CD4-positive, alpha-beta T cell treated with Interleukin-15 for 4 hours (primary cell): ENCODE results near the gene CHIC1.
"Not testable (repeated sequence)": the region's sequence is repeated elsewhere in the genome, so short reads cannot be mapped to it uniquely, and the experiment has no call there.

ENCODE experiments used
- DNase-seq: peaks from one replicate; pipeline ENCODE4 v3.0.0-alpha.2; 2020; ENCODE audit warnings: low spot score

Gene CHIC1

DNA sequence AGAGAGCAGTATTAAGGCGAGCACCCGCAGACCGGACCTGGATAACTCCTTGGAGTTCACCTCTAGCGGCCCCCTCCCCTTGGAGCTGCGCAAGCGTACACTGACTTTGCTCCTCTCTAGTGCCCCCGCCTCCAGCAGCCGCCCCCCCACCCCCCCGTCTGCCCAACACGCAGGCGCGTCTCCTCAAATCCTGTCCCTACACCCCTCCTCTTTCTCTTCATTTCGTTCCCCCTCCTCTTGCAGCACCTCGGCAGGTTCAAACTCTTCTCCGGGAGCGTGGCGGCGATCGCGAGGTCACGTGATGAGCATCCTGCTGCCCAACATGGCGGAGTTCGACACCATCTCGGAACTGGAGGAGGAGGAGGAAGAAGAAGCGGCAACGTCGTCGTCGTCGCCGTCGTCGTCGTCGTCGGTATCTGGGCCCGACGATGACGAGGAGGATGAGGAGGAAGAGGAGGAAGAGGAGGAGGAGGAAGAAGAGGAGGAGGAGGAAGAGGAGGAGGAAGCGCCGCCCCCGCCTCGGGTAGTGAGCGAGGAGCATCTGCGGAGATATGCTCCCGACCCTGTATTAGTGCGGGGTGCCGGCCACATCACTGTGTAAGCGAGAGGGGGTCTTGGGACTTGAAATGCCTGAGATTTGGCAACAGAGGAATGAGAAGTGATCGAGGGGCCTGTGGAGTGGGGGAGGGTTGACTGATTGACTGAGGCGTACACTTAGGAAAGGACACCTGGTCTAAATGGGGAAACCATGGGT lies at the start of gene CHIC1:
Gene CHIC1 (plus strand): TSS at position 214 of the 754 bp plus-strand sequence. CDS start 88 bp downstream, at position 302.
- peak; percentile 72 for DNase-seq

DNA sequence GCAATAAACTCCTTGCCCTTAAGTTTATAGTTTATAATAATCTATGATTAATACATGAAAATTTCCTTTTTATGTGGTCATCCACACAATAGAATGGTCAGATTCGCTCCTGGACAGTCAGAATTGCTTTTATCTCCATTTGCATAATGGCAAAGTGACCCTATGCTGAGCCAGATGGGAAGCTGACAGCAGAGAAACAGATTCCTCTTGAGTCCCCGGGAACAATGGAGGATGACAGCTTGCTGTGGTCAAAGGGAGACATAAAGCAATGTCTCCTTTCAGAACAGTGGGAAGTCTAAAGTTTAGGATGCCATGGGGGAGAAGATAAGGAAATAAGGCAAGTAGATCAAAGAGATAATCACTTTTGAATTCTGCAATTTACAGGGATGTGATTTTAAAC lies 40.2 kb upstream of the CHIC1 start:
- not testable (repeated sequence) for DNase-seq

DNA sequence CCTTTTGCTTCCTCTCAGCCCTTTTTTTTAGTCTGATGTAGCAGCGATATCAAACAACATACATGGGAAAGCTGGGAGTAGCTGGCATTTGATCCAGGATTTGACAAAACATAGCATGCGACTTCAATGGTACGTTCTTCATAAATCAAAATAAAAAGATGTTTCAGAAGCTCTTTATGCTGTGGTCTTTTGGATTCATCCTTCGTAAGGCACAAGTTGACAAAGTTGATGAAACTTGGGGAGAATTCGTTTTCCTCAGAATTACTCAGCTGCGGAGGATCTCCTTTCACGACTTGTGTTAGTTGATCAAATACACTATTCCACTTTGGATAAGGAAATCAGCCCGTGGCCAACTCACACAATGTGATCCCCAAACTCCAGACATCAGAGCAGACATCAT lies 38.1 kb upstream of the CHIC1 start:
- no peak for DNase-seq

DNA sequence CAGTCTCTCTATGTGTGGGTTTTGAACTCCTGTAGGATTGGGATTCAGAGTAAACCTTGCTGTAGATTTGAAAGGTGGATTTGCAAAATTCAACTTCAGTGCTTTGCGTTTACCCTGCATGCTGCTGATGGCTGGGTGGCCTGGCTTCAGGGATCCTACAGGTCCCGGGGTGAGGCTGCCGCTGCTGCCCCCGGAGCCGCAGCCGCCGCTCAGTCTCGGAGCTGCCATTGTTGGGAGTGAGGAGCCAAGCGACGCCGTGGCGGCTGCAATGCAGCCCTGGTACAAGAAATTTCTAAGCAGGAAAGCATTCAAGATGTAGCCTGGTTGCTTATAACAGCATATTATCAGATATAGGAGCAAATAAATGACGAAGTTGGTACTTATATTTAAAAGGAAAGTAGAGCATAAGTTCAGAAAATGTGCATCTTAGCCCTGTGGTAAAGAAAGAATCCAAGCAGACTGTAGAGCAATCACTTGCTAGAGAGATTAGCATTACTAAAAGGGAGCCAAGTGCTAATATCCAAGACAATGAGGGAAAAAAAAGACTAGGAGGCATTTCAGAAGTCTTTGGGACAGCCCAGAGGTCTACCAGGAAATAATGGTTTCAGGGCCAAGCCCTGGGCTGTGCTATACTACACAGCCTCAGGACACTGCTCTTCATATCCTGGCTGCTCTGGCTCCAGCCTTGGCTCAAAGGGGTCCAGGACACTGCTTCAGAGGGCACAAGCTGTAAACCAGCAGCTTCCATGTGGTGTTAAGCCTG lies 36.9 kb upstream of the CHIC1 start:
- no peak for DNase-seq

DNA sequence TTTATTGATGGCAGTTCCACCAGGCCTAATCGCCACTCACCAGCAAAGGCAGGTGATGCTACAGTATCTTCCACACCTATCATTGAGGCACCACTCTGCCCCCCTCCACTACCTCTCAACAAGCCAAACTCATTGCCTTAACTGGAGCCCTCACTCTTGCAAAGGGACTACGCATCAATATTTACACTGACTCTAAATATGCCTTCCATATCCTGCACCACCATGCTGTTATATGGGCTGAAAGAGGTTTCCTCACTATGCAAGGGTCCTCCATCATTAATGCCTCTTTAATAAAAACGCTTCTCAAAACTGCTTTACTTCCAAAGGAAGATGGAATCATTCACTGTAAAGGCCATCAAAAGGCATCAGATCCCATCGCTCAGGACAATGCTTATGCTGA lies 31.3 kb upstream of the CHIC1 start:
- DNase-seq, result not testable (repeated sequence)

DNA sequence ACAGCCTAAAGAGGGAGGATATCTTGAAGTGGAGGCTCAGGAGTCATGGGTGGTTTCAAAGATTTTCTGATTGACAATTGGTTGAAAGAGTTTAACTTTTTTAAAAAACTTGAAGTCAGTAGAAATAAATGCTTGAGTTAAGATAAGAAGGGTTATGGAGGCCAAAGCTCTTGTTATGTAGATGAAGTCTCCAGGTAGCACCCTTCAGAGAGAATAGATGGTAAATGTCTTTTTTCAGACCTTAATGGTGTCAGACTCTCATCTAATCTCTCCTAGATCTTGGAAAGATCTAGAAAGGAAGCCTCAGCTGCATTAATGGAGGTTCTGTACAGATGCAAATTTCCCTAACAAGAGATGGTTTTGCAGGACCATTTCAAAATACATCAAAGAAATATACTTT lies 6.8 kb upstream of the CHIC1 start:
- DNase-seq, result no peak

DNA sequence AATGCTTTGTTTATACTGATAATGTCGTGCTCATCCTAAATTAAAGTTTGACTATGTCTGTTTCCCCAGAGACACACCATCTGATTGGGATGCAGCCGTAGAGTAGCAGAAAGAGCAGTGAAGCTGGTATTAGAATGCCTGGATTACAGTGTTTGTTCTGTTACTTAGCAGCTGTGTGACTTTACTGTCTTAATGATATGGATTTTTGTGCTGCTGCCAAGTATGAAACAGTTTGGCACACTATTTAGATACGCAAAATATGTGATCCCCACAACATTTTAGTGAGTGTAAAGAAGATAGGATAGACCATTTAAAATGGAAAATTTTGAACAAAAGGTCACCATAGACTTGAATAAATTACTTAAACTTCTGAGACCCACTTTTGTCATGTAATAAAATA lies 1.2 kb upstream of the CHIC1 start:
- no peak for DNase-seq

DNA sequence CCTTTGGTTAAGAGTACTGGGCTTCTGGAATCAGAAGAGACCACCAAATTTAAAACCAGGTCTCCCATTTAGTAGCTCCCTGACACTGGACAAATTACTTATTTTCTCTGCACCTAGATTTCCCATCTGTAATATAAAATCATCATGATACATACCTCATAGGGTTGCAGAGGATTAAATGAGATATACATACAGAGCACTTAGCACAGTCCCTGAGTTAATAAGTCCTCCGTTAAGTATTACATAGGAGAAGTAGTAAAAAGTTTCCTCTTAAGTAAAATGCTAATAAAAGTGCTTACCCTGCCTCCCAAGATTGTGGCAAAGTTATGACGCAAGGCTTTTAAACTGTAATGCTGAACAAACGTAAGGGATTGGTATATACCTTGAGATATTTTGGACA lies 539 bp upstream of the CHIC1 start:
- DNase-seq, result no peak

DNA sequence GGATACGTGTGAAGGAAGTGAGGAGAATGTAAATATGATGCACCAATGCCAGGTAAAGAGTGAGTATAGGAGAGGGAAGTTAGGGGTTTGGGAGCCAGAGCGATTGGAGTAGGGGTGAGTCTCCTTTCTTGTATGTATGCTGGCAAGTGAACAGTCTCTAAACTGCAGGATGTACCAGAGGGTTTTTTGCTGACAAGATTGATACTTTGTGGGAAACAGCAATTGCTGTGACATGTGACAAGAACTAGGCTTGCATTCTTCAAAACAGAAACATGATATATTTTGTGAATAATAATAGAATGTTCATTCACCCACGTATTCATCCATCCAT lies 706 bp downstream of the CHIC1 start:
- peak; percentile 7 for DNase-seq

DNA sequence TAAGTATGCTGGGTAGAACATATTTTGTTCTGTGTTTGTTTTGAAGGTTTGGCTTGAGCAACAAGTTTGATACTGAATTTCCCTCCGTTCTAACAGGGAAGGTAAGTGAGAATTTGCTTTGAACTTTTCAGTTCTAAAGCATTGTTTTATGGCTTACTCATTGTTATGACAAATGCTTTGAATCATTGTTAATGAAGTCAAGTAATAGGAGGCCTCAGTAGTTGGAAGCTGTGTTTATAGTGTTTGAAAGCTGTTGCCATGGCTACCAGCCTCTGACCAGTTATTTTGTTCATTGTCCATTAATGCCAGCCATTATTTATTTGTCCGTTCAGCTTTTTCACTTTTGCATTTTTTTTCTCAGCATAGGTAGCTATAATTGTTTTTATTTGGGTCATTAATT lies 14.4 kb downstream of the CHIC1 start:
- no peak for DNase-seq

DNA sequence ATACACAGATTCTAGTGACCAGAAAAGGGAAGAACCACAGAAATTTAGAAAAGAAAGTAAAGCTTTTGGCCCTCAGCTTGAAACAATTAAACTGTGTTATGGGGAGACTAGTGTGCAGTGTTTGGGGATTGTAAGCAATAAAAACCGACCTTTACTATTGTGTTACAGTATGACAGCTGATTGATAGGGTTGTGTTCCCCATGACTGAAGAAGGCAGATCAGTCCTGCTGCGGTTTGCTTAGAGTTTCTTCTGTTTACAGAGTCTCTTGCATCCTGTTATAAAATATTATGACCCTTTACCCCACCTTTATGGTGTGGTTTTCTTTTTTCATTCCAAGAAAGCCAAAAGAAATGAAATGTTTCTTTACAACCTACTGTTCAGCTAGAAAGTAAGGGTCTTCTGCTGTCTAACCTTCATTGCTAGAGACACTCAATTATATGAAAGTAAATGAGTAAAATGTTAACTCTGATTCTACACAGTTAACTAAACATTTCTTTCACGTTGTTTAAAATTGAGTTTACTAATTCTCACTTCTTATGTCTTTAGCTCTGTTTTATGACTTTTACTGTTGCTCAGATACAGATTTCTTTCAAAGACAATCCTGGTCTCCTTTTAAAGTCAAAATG lies 18.1 kb downstream of the CHIC1 start:
- no peak for DNase-seq

DNA sequence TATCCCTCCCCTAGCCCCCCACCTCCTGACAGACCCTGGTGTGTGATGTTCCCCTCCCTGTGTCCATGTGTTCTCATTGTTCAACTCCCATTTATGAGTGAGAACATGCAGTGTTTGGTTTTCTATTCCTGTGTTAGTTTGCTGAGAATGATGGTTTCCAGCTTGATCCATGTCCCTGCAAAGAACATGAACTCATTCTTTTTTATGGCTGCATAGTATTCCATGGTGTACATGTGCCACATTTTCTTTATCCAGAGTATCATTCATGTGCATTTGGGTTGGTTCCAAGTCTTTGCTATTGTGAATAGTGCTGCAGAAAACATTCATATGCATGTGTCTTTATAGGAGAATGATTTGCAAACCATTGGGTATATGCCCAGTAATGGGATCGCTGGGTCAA lies 34.8 kb downstream of the CHIC1 start:
- DNase-seq, result not testable (repeated sequence)

DNA sequence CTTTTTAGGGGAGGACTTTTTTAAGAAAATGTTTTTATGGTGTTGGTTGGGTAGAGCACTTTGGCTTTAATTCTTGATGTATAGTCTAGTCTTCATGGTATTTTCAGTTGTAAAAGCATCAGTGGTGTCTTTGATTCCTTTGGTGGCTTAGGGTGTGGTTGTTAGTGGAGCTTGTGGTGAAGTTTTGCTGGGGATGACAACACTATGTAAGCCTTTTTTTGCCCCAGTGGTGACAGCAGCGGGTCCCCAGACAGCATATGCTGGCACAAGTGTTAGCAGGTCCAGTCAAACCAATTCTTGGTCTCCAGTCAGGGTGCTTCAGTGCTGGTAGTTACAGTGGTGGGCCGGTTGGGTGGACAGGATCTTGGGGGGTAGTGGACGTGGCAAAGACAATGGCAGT lies 52.0 kb downstream of the CHIC1 start:
- no peak for DNase-seq

DNA sequence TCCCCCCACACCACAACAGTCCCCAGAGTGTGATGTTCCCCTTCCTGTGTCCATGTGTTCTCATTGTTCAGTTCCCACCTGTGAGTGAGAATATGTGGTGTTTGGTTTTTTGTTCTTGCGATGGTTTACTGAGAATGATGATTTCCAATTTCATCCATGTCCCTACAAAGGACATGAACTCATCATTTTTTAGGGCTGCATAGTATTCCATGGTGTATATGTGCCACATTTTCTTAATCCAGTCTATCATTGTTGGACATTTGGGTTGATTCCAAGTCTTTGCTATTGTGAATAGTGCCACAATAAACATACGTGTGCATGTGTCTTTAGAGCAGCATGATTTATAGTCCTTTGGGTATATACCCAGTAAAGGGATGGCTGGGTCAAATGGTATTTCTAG lies 78.7 kb downstream of the CHIC1 start:
- DNase-seq, result not testable (repeated sequence)

DNA sequence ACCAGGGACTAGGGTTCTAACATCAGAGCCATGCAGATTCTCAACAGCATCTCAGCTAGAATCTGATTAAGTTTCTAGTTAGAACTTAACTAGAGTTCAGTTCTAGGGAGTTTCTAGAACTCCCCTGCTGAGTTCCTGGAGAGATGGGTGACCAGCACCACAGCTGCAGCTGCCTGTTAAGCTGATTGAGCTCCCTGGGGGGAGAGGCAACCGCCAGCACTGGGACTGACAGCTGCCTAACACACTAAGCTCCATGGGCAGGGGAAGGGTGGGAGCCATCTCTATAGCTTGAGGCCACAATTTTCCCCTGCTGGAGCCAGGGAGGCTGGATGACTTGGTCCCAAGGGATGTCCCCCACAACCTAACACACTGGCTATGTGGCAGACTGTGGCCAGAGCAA lies 84.2 kb downstream of the CHIC1 start:
- no peak for DNase-seq

DNA sequence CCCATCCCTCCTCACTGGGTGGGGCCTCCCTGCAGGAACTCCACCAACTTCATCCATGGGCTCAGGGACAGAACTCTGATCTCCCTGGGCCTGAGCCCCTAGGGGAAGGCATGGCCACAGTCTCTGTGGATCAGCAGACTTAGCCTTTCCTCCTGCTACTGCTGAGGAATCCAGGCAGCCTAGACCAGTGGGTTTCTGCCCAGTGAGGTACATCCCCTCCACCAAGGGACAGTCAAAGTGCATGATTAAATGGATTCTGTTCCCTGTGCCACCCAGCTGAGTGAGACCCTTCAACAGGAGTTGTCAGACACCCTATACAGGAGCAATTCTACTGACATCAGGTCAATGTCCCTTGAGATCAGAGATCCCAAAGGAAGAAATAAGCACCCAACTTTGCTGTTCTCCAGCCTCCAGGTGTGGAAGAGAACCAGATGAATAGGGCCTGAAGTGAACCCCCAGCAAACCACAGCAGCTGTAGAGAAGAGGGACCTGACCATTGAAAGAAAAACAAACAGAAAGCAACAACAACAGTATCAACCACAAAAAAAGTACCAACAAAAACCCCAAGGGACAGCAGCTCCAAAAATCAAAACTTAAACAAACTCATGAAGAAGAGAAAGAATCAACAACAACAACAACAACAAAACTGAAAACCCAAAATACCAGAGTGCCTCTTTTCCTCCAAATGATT lies 84.8 kb downstream of the CHIC1 start:
- no peak for DNase-seq

DNA sequence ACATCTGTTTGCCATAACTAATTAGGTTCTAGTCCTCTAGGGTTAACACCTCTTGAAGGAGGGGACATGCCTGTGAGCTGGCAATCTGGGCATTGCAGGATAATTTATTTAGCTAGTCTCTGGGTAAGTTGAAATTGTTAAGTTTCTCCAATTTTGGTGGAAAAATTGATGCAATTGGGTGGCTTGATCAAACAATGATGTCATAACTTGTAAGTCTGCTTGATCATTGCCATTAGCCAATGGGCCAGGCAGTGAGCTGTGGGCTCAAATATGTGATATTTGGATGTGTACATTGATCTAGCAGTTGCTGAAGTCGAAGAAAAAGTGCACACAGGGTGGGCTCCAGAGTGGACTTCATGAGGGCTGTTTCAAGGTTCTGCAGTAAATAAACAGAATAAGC lies 98.3 kb downstream of the CHIC1 start:
- not testable (repeated sequence) for DNase-seq

DNA sequence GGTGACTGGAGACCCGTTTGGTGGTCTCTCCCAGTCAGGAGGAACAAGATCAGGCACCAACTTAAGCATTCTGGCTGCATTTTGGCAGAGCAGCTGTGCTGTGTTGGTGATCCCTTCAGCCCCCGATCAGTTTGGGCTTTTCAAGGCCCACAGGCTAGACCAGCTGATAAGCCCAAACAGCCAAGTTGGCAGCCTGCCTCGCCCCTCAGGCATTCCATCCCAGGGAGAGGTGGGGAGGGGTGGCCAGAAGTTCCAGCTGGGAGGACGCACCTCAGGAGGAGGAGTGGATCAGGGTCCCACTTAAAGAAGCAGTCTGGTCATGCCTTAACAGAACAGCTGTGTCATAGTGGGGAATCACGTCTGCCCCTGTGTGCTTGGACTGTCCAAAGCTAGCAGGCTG lies 105.8 kb downstream of the CHIC1 start:
- no peak for DNase-seq

DNA sequence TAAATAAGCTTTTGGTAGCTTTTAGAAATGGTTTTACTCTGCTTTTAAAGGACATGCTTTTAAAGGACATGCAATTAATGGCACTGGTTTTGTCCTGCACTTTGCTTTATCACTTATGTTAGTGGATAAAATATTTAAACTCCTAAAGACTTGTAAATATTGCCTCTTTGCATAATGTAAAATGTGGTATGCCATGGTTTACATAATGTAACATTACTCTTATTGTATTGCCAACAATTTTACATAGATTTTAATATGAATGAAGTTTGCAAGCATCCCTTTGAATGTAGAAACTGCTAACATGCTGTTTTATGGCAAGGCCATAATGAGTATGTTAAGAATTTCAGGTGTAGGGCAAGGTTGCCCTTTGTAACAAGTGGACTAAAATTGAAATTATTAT lies 118.4 kb downstream of the CHIC1 start:
- DNase-seq, result no peak

DNA sequence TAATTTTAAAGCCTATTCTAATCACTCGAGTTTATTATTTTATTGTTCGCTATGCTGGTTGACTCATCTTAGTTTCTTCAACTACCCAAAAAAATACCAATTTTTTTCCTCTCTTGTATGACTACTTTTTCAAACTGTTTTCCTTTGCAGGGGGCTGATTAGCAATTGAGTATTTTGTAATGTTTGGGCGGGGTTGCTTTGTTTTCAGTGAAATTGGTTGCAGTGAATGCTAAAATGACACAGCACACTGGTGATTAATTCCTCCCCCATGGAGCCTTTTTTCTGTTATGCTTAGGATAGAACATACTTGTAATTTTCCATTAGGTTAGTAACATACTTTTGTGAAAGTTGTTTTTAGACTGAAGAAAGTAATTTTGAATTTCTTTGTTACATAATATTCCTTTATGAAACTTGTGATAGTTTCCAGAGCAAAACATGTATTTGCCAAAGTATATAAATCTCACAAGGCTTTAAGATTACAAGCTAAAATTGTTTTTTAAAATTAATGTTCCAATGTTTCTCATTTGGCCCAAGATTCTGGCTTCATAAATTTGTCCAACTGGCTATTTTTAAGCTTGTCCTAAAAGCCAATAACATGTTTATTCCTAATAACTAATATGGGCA lies 120.4 kb downstream of the CHIC1 start:
- DNase-seq, result no peak

DNA sequence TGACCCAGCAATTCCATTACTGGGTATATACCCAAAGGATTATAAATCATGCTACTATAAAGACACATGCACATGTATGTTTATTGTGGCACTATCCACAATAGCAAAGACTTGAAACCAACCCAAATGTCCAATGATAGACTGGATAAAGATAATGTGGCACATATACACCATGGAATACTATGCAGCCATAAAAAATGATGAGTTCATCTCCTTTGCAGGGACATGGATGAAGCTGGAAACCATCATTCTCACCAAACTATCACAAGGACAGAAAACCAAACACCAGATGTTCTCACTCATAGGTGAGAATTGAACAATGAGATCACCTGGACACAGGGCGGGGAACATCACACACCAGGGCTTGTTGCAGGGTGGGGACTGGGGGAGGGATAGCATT lies 144.0 kb downstream of the CHIC1 start:
- DNase-seq, result not testable (repeated sequence)

DNA sequence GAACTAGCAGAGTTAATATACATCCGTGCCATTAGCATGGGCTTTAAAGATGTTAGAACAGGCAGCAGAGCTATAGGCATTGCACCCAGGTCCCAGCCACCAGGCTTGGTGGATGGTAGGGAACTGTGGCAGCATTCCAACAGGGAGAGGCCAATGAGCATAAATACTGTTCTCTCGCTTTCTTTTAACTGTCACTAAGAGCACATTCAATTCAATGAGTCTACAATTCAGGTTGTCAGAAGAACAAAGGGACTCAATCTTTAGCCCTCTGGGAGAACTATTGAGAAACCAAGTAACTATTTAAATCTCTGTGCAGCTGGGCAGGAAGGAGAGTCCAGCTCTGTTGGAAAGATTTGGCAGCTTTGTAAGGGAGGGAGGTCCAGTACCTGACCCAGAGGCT lies 165.6 kb downstream of the CHIC1 start:
- DNase-seq, result no peak
